Measurements from ENCODE around the gene TEX10.
"Not testable (repeated sequence)": the region's sequence is repeated elsewhere in the genome, so short reads cannot be mapped to it uniquely, and the experiment has no call there.

TEX10 gene

DNA sequence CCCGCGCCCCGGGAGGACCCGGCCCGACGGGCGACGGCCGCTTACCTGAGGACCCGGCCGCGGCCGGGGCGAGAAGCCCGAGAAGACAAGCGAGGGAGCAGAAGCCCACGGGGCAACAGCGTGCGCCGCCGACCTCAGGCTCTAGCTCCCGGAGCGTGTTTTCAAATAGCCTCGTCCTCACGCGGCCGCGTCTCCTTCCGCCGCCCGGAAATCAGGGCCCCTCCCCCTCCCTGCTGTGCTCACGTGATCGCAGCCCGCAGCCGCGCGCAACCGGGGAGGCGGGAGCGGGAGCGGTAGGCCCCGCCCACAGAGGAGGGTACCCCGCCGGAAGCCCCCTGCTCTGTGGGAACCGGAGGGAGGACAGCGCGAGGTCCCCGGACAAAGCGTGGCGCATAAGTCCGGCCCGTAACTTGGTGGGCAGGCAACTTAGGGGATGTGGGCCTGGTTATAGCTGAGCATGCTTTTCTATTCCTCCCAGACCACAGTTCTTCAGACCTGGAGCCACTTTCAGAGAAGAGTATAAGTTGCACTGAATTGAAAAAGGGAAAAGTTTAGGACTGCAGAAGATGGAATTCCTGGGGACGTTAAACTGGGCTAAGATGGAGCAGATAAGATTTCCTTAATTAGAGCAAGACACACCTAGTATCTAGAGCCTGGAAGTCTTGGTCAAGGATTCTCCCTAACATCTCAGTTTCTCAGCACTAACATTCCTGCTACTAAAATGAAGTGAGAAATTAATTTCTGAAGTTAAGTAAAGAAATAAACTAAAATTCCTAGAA, at the start of gene TEX10:
Gene TEX10 (minus strand): TSS at position 216 of the 779 bp plus-strand sequence. CDS start 3,579 bp downstream, outside the sequence.
- DNase-seq, result peak; percentile 93

DNA sequence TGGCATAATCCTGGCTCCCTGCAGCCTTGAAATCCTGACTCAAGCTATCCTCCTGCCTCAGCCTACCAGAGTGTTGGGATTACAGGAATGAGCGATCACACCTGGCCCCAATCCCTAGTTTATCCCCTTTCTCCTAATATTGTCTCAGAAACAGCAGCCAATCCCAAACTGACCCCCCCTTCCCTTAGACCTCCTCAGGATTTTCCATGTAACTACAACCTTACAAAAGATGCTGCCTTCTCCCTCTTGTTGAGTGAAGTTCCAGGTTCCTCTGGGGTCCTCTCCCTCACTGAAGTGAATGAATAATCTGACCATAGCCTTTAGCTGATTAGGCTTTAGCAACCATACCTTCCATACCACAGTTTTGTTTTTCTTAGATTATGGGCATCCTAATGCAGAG, 48.3 kb upstream of the TEX10 start:
- no peak for DNase-seq

DNA sequence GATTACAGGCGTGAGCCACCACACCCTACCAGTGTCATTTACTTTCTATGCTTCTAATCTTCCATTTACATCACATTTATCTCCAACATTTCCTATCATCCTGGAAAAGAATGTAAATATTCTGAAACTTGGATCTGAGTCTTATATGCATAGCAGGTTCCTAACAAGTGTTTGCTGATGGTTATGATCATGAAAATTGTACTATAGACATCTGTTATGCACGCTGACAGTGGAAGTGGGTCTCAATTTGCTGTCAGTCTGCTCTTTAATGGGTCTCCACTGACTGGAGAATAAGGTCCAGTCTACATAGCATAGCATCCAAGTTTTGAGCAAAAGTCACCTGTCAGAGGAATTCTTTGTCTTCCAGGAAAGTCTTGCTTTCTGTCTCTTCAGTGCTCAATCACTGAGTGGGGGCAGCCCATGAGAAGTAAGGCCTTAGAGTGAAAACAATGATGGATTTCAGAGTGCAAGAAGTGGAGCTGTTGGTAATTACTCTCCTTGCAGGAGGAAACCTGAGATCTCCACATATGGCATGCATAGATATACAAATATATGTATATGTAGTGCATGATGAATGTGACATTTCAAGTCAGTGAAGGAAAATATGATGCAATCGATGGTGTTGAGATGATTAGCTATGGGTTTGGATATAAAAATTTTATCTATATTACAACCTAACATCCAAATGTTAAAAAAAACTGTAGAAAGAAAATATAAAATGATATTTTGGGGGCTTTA, 45.0 kb upstream of the TEX10 start:
- DNase-seq, result no peak

DNA sequence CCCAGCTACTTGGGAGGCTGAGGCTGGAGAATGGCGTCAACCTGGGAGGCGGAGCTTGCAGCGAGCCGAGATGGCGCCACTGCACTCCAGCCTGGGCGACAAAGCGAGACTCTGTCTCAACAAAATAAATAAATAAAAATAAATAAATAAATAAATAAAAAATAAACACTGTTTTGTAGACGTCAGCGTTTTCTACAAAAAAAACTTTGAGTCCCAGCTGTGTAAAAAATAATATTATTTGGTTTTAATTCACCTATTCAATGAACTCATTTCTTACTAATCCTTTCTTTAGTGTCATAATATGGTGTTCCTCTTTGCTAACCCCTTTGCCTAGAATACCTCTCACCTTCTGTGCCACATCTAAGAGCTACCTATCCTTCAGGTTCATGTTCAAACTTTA, 44.0 kb upstream of the TEX10 start:
- no peak for DNase-seq

DNA sequence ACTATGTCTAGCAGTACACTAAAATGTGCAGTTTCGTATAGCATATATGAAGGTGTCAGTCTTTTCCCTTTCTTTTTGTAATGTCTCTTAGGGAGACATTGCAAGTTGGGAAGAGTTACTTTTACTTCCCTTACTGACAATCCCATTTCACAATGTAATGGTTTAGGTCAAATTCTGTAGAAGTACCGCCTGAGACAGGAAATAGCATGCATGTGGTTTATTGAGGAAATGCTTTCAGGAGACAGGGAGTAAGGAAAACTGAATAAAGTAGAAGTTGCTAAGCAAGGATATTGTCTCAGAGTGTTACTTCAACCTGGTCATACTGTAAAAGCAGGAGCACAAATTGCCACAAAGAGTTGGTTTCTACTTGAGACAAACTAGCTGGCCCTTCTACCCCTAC, 42.1 kb upstream of the TEX10 start:
- no peak for DNase-seq

DNA sequence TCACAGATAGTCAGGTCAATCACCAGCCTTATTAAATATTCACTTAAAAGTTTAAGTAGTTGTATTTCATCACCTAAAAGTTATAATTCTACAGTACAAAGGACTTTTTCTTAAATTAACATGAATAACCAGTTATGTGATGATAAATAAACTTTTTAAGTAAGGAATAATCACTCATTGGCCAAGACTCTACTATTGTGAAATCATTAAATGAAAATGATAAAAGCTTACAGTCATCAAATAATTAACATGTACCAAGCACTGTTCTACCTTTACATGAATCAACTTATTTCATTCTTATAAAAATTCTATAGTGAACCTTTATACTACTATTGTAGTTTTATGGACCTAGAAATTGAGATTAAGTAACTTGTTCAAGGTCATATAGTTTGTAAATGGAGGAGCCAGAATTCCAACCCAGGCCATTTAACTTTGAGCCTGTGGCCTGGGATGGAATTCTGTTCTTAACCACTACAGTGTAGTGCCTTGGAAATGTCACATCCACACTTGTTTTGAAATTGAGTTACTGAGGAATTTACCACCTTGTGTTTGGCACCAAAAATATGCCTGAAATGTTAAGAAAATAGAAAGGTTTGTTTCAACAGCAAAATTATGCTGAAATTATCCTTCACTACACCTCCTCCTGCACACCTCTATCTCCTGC, 41.4 kb upstream of the TEX10 start:
- no peak for DNase-seq

DNA sequence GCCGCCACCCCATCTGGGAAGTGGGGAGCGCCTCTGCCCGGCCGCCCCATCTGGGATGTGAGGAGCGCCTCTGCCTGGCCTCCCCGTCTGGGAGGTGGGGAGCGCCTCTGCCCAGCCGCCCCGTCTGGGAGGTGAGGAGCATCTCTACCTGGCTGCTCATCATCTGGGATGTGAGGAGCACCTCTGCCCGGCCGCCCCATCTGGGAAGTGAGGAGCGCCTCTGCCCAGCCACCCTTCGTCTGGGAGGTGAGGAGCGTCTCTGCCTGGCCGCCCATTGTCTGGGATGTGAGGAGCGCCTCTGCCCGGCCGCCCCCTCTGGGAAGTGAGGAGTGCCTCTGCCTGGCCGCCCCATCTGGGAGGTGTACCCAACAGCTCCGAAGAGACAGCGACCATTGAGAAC, 40.2 kb upstream of the TEX10 start:
- not testable (repeated sequence) for DNase-seq

DNA sequence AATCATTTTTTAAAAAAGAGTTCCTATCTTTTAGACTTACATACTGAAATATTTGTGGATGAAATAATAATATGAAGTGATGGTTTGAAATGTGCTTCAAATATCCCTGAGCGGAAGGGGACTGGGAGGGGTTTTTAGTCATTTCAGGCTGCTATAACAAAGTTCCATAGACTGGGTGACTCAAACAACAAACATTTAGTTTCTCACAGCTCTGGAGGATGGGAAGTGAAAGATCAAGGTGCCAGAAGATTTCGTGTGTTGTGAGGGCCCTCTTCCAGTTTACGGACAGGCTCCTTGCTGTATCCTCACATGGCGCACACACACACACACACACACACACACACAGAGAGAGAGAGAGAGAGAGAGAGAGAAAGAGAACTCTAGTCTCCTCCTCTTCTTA, 27.1 kb upstream of the TEX10 start:
- no peak for DNase-seq

DNA sequence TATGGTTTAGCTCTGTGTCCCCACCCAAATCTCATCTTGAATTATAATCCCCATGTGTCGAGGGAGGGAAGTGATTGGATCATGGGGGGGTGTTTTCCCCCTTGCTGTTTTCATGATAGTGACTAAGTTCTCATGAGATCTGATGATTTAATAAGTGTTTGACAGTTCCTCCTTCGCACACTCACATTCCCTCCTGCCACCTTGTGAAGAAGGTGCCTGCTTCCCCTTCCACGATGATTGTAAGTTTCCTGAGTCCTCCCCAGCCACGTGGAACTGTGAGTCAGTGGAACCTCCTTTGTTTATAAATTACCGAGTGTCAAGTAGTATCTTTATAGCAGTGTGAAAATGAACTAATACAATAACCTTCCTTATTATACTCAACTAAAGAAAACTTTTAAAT, 24.3 kb upstream of the TEX10 start:
- no peak for DNase-seq

DNA sequence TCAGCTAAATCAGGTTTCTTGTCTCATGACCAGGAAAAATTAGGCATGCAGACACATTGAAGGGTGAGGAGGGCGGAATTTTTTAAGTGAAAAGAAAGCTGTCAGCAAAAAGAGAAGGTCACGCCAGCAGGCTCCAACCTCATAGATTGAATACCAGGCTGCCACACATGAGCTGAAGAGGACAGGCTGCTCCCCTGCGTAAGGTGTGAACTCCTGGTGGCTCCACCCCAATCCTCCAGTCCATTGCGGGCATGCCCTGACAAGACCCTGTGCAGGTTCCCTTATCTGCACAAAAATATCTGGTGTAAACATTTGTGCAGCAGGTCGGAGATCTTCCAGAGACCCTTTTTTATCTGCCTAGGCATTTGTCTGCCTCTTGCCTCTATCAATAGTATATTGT, 22.9 kb upstream of the TEX10 start:
- DNase-seq, result no peak

DNA sequence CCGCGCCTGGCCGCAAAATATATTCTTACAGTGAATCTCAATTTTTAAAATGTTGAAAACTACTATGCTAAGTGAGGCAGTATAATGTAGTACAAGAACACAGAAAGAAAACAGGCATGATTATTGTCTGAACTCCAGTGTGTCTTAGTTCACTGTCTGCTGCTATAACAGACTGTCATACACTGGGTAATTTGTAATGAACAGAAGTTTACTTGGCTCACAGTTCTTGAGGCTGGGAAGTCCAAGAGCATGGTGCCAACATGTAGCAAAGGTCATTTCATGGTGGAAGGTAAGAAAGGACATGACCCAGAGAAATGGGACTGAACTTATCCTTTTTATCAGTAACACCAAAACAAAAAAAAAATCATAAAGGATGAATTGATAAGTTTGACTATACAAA, 19.9 kb upstream of the TEX10 start:
- no peak for DNase-seq

DNA sequence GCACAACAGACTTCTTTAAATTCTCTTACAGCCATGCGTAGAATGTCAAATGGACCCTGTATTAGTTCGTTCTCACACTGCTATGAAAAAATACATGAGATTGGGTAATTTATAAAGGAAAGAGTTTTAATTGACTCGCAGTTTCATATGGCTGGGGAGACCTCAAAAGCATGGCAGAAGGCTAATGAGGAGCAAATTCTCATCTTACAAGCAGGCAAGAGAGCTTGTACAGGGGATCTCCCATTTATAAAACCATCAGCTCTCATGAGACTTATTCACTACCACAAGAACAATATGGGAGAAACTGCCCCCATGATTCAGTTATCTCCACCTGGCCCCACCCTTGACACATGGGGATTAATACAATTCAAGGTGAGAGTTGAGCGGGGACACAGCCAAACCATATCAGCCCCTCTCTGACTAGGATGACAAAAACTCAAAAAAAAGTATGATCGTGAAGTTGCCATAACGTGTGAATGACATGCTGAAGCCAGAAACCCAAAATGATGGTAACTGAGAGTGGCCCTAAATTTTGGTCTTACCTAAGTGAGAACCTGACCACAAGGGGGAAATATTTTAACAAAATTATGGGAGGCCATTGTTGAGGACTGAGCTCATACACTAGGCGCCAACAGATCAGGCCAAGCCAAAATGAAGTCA, 17.5 kb upstream of the TEX10 start:
- no peak for DNase-seq

DNA sequence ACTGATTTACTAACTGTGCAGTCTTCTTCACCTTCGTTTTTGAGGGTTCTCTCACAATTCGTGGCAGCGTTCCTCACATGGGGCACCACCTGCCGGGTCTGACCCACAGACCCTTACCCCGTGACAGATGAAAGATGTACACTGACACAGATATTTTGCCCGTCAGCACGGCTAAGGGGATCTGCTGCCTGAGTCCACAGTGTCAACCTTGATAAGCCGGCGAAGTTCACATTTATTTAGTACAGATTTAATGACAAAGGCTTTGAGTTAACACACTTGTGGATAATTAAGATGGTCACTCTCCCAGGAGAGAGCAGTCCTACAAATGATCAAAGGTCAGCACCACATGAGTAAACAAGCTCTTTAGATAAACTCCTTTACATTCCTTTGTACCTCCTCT, 15.9 kb upstream of the TEX10 start:
- no peak for DNase-seq

DNA sequence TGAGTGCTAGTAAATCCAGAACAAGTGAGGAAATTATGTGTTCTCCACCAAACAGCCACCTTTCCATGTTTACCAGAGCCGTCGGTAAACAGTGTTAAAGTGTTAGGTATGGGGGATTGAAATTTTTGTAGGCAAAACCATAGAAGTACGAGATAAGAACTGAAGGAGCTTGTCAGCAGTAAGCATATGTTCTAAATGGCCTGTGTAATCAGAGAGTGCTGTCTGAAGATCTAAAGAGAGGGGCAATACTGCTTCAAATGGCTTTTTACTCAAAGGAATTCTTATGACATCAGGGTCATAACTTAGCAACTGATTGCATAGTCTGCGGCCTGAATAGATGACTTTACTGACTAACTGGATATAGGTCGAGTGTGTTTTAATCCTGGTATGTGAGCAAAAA, 13.4 kb upstream of the TEX10 start:
- DNase-seq, result no peak

DNA sequence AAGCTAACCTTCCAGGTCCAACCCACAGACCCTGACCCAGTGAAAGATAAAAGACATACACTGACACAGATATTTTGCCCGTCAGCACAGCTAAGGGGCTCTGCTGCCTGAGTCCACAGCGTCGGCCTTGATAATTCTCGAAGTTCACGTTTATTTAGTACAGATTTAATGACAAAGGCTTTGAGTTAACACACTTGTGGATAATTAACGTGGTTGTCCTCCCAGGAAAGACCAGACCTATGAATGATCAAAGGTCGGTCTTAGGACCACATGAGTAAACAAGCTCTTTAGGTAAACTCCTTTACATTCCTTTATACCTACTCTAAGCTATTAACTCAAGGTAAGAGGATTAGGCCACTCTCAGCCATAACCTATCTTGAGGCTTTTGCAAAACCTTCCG, 11.3 kb upstream of the TEX10 start:
- DNase-seq, result no peak

DNA sequence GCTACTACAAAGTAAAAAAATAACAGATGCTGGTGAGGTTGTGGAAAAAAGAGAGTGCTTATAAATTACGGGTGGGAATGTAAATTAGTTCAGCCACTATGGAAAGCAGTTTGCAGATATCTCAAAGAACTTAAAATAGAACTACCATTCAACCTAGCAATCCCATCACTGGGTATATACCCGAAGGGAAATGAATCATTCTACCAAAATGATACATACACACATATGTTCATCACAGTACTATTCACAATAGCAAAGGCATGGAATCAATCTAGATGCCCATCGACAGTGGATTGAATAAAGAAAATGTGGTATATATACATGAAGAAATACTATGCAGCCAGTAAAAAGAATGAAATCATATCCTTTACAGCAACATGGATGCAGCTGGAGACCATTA, 6.3 kb upstream of the TEX10 start:
- no peak for DNase-seq

DNA sequence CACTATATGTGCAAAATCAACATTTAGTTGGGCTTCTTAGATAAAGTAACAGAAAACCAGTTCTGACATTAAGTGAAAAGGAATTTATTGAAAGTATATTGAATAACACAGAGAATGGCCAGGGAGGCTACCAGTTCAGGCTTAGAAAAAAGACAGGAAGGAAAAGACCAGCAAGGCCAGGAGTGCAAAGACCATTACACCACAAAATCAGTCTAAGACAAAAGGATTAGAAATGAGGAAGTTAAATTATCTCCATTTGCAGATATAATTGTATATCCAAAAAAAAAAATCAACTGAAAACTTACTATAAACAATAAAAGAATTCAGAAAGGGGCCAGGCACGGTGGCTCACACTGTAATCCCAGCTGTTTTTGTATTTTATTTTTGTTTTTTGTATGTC, 4.8 kb upstream of the TEX10 start:
- DNase-seq, result no peak

DNA sequence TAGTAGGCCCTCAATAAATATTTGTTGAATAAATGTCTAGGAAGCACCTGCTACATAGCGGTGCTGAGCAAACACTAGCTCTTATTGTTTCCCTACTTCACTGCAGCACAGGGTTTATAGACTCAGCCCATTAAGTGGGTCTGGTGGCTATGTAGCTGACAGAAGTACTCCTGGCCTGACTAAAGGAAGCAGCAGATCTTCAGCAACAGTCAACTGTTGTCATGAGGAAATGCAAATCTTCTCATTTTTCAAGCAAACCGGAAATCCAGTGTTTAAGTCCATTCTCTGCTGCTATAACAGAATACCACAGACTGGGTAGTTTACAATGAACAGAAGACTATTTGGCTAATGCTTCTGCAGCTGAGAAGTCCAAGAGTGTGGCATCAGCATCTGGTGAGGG, 2.8 kb upstream of the TEX10 start:
- no peak for DNase-seq

DNA sequence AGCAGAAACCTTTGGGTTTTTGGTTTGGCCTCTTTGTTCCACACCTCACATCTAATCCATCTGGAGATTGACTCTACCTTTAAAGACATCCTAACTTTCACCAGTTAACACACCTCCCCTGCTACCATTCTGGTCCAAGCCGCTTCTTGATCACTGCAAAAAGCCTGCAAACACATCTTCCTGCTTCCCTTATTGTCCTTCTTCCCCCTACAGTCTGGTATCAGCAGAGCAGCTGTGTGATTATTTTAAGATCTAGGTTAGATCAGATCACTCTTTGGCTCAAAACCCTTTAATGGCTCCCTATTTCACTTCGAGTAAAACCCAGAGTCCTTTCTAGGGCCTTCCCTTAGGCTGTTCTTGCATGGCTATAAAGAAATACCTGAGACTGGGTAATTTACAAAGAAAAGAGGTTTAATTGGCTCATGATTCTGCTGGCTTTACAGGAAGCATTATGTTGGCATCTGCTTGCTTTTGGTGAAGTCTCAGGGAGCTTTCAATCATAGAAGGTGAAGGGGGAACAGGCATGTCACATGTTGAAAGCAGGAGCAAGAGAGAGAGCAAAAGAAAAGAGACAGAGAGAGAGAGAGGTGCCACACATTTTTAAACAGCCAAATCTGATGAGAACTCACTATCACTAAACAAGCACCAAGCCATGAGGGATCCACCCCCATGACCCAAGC, 1.5 kb upstream of the TEX10 start:
- no peak for DNase-seq

DNA sequence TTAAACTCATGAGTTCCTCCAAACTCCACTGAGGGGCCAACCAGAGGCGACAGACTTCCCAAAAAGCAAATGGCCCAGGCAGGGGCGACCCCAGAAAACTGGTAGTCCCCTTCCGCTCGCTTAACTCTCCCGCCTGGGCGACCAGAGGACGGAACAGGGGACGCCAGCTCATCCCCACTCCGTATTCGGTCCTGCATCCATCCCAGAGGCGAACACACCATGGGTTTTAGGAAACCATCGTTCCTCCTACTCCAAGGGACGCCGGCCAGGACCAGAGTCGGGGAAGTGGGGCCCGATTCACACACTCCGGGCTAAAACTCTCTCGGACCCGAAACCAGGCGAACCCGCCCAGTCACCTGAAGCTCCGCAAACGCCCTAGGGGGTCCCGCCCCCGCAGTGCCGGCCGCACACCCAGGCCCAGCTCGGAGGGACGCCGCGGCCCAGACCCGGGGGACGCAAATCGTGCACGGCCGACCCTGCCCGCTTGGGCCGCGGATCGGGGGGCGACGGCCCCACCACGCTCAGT, 478 bp downstream of the TEX10 start:
- DNase-seq, result peak; percentile 38

DNA sequence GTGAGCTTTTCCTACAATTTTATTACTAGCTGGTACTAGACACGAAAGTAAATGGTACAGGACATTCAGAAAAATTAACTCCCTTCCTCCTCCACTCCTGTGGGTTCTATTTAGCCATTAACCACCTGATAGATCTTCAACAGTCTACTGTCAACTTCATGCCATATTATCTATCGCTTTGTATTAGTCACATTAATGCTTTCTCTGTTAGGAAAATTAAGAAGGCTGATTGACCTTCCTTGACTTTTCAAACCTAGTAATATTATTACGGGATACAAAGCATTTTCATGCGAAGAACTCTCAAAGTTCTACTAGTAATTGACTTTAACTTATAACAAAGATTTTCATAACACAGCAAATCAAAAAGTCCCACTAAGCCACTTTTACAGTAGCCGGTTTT, 1.2 kb downstream of the TEX10 start:
- DNase-seq, result no peak

DNA sequence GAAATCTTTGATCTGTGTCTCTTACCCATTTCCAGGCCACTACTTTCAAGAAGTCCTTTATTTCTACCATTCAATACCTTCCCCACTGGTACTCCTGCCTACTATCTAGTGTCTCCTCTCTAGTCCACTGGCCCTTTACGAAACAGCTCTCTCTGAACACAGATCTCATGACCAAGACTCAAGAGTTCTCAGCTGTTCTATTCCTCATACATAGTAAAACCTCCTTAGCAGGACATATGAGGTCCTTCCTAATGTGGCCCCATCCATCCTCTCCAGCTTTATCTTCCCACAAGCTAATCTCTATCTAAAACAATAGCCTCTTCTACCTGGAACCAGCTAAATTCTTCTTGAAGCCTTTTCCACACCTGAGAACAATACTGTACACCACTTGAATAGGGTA, 2.6 kb downstream of the TEX10 start:
- DNase-seq, result no peak

DNA sequence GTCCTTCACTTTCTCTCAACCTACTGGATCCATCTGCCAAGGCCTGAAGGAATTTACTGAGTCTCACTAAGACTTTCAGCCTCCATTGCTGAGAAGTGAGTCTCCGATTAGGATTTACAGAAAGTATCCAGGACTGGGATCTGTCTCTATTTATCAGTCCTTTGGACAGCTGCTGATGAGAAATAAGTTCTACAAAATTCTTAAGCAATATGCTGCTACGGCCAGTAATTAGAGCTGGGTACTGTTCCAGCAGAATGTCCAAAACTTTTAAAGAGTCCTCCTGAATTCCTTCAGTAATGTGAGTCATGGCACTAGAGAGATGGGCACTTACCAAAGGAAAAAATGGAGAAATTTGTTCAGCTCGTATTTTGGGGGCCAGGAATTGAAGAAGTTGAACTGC, 5.9 kb downstream of the TEX10 start:
- DNase-seq, result no peak

All from activated CD4-positive, alpha-beta T cell treated with anti-CD3 and anti-CD28 coated beads, Interleukin-10, Interleukin-2, amounts not matched to agents 100 ng/mL and 50 ng/mL, durations not matched to agents 16 hours and 8 hours (primary cell).